Uterus (tissue), 4 donors: ENCODE results near the gene CPT1A. TPM values are rescaled to one million over a fixed set of nuclear protein-coding genes. Genes with fewer than 3 reads are reported as not detected.

Experiments used
- DNase-seq, 2 donors: peaks; one replicate each; pipeline ENCODE4 v3.0.0-alpha.2; 2019 to 2020
- H3K27ac ChIP-seq, 2 donors: fragments of 200-600 bp; sonication (generic); 1 replicate in 1 of 2; 2 replicates in 1 of 2; pipeline ENCODE4 v1.5.1; 2016 to 2018
- H3K27me3 ChIP-seq, 2 donors: fragments of 200-600 bp; sonication (generic); one replicate each; pipeline ENCODE4 v1.5.1; 2018 to 2019; ENCODE audit warnings: control low read depth in 1 of 2
- H3K36me3 ChIP-seq, 2 donors: fragments of 200-600 bp; sonication (generic); one replicate each; pipeline ENCODE4 v1.5.1; 2019; ENCODE audit warnings: control low read depth in 1 of 2
- H3K4me1 ChIP-seq, 2 donors: fragments of 200-600 bp; sonication (generic); one replicate each; pipeline ENCODE4 v1.5.1; 2018 to 2019; ENCODE audit warnings: control low read depth in 1 of 2
- H3K4me3 ChIP-seq, 2 donors: fragments of 200-600 bp; sonication (generic); 1 replicate in 1 of 2; 2 replicates in 1 of 2; pipeline ENCODE4 v1.5.1; 2018 to 2019; ENCODE audit warnings: mild to moderate bottlenecking in 1 of 2
- H3K9me3 ChIP-seq, 2 donors: fragments of 200-600 bp; sonication (generic); one replicate each; pipeline ENCODE4 v1.5.1; 2019; ENCODE audit warnings: control low read depth in 1 of 2
- CTCF ChIP-seq, 4 experiments: fragments of 200-600 bp in 2 of 4; fragments of 450-650 bp in 2 of 4; sonication (generic) in 2 of 4; IDR thresholded peaks; one replicate each; pipeline ENCODE4 v1.5.1; 2016 to 2019; ENCODE audit warnings: antibody characterized with exemption in 4 of 4, mild to moderate bottlenecking in 2 of 4, moderate library complexity in 1 of 4
- POLR2A ChIP-seq, 2 donors: fragments of 450-650 bp; IDR thresholded peaks; one replicate each; pipeline ENCODE4 v1.6.1; 2016; ENCODE audit warnings: antibody characterized with exemption in 2 of 2, mild to moderate bottlenecking in 1 of 2, moderate library complexity in 1 of 2
- intact Hi-C: fragments of 100-400 bp; cut with DNase I; formaldehyde crosslinking; loops from one replicate; pipeline ENCODE4 v1.15.1; 2023; ENCODE audit warnings: low total_unique reads
- total RNA-seq, 4 donors: library from RNA; depleted of rRNA in 3 of 4; stranded (reverse); fragments of >200 nt in 3 of 4; gene quantifications; one replicate each; pipeline versions ENCODE4 v1.1.0 to v1.2.4, GENCODE V29; 2014 to 2023
- donor health status: DM: yes; HTN: yes; CAD: no.

Gene CPT1A
- total RNA-seq, 4 donors from 2014 or later = 27.2 to 125 (median 67.9) TPM

- DNase-seq = peak; percentile 54 to 60
- Histone ChIP-seq H3K9me3 (no peaks in the 10 kb centered on the region), H3K4me1 (peaks cover 13 to 27% of the 10 kb centered on the region in 2 donors)
Measured at GRCh38 chr11:68840661-68841653, 759 bp downstream of the CPT1A start.

GRCh38 chr11:68839911-68840641 is 1.6 kb downstream of the CPT1A start:
- intact Hi-C loops = no loop called here
- no peak for DNase-seq
- H3K36me3 ChIP-seq = no peaks in the 10 kb centered on the region
- peak overlapping the region; percentile 86 to 96 for H3K27ac ChIP-seq
- peaks cover 19 to 28% of the 10 kb centered on the region in 2 donors for H3K4me1 ChIP-seq
- peak overlapping the region; percentile 59 to 87 for H3K4me3 ChIP-seq
- H3K27me3 ChIP-seq = no peaks in the 10 kb centered on the region
- TF ChIP-seq POLR2A (IDR thresholded peaks at IDR 0.05) (no peak), CTCF (IDR thresholded peaks at IDR 0.05) (no peak)
- no peaks in the 10 kb centered on the region for H3K9me3 ChIP-seq

More at GRCh38 chr11:68840661-68841653, 759 bp downstream of the CPT1A start:
- intact Hi-C loops = no loop called here
- Histone ChIP-seq H3K4me3 (peak overlapping the region; percentile 59 to 87), H3K27me3 (no peaks in the 10 kb centered on the region), H3K27ac (peak overlapping the region; percentile 86 to 96), H3K36me3 (no peaks in the 10 kb centered on the region)
- TF ChIP-seq CTCF (IDR thresholded peaks at IDR 0.05) (no peak), POLR2A (IDR thresholded peaks at IDR 0.05) (peak in 1 of 2 donors; percentile 39)

- no peaks in the 10 kb centered on the region for H3K36me3 ChIP-seq
- DNase-seq = peak; percentile 93 to 95
- H3K4me3 ChIP-seq = peak overlapping the region; percentile 59 to 87
- H3K27ac ChIP-seq = peak overlapping the region; percentile 86 to 96
- TF ChIP-seq CTCF (IDR thresholded peaks at IDR 0.05) = peak in 1 of 4 experiments; percentile 2
- TF ChIP-seq POLR2A (IDR thresholded peaks at IDR 0.05) = peak in 1 of 2 donors; percentile 19
- no peaks in the 10 kb centered on the region for H3K9me3 ChIP-seq
- peaks cover 20 to 28% of the 10 kb centered on the region in 2 donors for H3K4me1 ChIP-seq
- no peaks in the 10 kb centered on the region for H3K27me3 ChIP-seq
- intact Hi-C loops = no loop called here
Measured at GRCh38 chr11:68839054-68839865, 2.5 kb downstream of the CPT1A start.

GRCh38 chr11:68838572-68838964 is 3.1 kb downstream of the CPT1A start:
- Histone ChIP-seq H3K9me3 (no peaks in the 10 kb centered on the region), H3K4me1 (peaks cover 20 to 28% of the 10 kb centered on the region in 2 donors), H3K36me3 (no peaks in the 10 kb centered on the region), H3K27me3 (no peaks in the 10 kb centered on the region), H3K27ac (peak overlapping the region; percentile 86 to 96), H3K4me3 (peak overlapping the region; percentile 59 to 87)
- intact Hi-C loops = no loop called here
- TF ChIP-seq POLR2A (IDR thresholded peaks at IDR 0.05) (no peak), CTCF (IDR thresholded peaks at IDR 0.05) (no peak)
- peak; percentile 64 to 66 for DNase-seq
